ENCODE measurements around the gene CAMTA2. TPM values are rescaled to one million over a fixed set of nuclear protein-coding genes. Genes with fewer than 3 reads are reported as not detected.

The CAMTA2 gene
- total RNA-seq, 3 donors from 2014 or later: 11.0 to 17.7 (median 13.5) TPM

DNA sequence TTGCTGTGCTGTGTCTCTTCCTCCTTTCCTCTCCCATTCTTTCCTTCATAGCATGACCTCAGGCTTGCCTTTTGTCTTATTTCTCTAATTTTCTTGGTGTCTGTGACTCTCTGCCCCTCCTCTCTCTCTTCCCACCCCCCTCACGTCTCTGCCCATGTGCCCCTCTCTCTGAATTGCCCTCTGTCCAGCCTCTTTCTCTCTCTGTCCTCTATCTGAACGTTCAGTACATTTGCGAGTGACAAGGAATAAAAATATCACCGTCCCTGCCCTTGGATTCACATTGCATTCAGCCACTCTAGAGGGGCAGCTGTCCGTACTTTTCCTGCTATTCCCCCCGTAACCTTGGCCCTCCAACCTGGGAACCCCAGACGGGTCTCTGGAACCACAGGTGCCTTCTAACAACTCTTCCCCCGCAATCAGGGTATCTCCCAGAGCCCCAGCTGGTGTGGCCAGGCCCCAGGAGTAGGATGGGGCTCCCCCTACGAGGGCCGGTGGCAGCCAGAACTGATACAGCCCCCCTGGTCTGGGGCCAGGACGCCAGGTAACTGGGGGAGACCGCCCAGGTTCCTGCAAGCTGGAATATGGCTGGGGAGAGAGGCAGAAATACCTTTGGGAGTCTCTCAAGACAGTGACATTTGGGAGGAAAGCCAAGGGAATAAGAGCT lies 12.1 kb upstream of the CAMTA2 start:
- intact Hi-C loops (cut with DNase I; ENCODE audit: low total_unique reads): no loop called here

DNA sequence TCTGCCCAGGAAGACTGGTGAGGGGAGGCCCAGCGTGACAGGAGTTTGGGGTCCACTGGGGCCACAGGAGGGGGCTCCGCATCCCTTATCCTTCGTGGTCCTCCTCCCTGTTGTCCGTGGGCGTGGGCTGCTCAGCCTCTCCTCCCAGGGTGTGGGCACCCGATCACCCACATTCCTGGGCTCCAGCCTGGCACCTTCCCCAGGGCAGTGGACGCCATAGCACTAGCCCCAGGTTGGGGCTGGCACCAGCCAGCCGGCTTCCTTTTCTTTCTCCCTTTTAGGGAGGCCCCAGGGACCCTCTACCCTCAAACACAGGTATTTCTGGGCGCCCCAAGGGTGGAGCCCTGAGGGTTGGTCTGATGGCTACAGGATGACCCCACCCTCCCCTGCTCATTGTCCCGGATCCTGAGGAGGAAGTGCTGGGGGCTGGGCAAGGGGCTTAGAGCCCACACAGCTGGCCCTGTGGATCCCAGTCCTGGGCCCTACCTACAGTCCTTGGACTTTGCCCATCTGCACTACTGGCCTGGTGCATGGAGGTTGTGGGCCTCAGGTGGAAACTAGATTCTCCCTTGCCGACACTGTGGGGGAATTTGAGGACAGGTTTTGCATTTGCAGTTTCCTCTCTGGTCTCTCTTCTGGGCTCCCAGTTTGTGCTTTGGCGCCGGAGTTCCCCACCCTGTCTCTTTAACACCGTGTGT lies 11.4 kb upstream of the CAMTA2 start:
- H3K27ac ChIP-seq: peak overlapping the region; percentile 94
- intact Hi-C loops (cut with DNase I; ENCODE audit: low total_unique reads): no loop called here

More for the DNA sequence above, 12.1 kb upstream of the CAMTA2 start:
- DNase-seq (ENCODE audit: low spot score in 2 of 2): no peak
- Histone ChIP-seq H3K9me3 (no peaks in the 10 kb centered on the region), H3K27ac (peak overlapping the region in 1 of 2 donors; percentile 94), H3K4me3 (peak overlapping the region; percentile 78 to 93 (median 88)), H3K27me3 (no peaks in the 10 kb centered on the region), H3K4me1 (peaks cover 9 to 12% of the 10 kb centered on the region in 2 donors), H3K36me3 (peaks cover 7% of the 10 kb centered on the region)
- TF ChIP-seq POLR2AphosphoS5 (IDR thresholded peaks at IDR 0.05) (no peak), POLR2A (IDR thresholded peaks at IDR 0.05) (no peak)
- TF ChIP-seq, protein P1, sequence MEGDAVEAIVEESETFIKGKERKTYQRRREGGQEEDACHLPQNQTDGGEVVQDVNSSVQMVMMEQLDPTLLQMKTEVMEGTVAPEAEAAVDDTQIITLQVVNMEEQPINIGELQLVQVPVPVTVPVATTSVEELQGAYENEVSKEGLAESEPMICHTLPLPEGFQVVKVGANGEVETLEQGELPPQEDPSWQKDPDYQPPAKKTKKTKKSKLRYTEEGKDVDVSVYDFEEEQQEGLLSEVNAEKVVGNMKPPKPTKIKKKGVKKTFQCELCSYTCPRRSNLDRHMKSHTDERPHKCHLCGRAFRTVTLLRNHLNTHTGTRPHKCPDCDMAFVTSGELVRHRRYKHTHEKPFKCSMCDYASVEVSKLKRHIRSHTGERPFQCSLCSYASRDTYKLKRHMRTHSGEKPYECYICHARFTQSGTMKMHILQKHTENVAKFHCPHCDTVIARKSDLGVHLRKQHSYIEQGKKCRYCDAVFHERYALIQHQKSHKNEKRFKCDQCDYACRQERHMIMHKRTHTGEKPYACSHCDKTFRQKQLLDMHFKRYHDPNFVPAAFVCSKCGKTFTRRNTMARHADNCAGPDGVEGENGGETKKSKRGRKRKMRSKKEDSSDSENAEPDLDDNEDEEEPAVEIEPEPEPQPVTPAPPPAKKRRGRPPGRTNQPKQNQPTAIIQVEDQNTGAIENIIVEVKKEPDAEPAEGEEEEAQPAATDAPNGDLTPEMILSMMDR (IDR thresholded peaks at IDR 0.05): no peak

DNA sequence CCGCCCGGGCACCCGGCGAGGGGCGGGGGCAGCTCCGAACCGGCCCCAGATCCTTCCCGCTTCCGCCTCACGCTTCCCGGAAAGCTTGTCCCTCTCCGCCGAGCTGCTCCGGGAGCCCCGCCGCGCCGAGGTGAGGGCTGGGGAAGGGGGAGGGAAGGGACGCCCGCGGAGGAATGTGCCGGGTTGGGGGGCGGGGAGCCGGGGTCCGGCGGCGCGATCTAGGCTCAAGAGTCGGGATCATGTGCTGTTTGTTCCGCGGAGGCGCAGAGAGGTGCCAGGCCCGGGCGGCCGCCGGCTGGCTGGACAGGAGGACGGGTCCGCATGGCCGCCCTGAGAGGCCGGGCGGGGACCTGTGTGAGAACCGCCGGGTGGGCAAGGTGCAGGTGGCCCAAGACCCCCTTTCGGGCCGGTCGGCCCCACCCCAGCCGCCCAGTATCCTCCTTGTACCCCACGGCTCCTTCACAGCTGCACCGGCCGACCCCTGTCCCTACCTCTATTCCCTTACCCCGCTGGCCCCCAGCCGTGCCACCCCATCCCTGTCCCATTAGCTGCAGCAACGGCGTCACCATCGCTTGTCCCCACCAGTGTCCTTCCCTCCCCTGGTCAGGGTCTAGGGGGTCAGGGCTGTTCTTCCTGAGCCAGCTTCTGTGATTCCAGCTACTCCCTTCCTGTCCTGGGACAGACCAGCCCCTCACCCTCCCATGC lies 10.7 kb upstream of the CAMTA2 start:
- DNase-seq (ENCODE audit: low spot score in 2 of 2): peak in 1 of 2 donors; percentile 26
- Histone ChIP-seq H3K4me3 (peak overlapping the region; percentile 78 to 93 (median 88)), H3K27ac (peak overlapping the region; percentile 94), H3K36me3 (no peaks in the 10 kb centered on the region), H3K4me1 (peaks cover 9 to 12% of the 10 kb centered on the region in 2 donors), H3K9me3 (no peaks in the 10 kb centered on the region), H3K27me3 (no peaks in the 10 kb centered on the region)
- TF ChIP-seq, protein P1 (IDR thresholded peaks at IDR 0.05): no peak
- intact Hi-C loops (cut with DNase I; ENCODE audit: low total_unique reads): no loop called here

More for the DNA sequence above, 11.4 kb upstream of the CAMTA2 start:
- peaks cover 9 to 12% of the 10 kb centered on the region in 2 donors for H3K4me1 ChIP-seq
- peak overlapping the region; percentile 78 to 93 (median 88) for H3K4me3 ChIP-seq
- no peaks in the 10 kb centered on the region for H3K9me3 ChIP-seq
- H3K36me3 ChIP-seq: no peaks in the 10 kb centered on the region
- no peaks in the 10 kb centered on the region for H3K27me3 ChIP-seq
- DNase-seq (ENCODE audit: low spot score in 2 of 2): peak in 1 of 2 donors; percentile 27
- TF ChIP-seq, protein P1 (IDR thresholded peaks at IDR 0.05): no peak
- TF ChIP-seq POLR2AphosphoS5 (IDR thresholded peaks at IDR 0.05): no peak
- TF ChIP-seq POLR2A (IDR thresholded peaks at IDR 0.05): no peak

DNA sequence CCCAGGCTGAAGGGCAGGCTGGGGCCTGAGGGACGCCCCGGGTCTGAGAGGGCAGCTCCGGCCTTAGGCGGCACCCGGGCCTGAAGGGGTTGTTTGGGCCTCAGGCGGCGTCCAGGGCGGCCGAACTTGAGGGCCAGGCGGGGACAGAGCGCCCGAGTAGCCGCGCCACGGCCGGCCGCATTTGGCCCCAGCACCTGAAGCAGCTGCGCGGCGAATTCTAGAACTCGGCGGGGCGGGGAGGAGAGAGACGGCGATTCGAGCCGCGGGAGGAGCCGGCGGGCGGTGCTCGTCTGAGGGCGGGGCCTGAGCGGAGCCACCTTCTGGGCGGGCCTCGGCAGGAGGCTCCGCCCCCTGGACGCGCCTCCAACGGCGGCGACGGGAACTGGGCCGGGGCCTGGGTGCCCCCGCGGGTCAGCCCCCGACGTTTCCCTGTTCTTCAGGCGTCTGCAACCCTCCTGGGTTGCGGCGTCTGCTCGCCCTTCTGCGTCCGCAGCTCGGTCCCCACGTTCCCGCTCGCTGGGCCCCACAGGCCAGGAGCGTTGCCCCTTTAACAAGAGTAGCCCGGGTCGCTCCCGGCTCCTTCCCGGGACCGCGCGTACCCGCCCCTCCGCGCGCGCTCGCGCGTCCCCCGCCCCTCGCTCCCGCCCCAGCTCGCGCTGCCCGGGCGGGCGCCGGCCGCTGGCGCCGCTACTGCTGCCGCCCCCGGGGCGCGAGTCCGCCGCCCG lies 10.0 kb upstream of the CAMTA2 start, which contains the start of the genes INCA1 and KIF1C:
Gene INCA1 (minus strand): TSS at position 221 of the 725 bp plus-strand sequence. CDS start 3,085 bp downstream, outside the sequence.
Gene KIF1C (plus strand): TSS at position 649 of the 725 bp plus-strand sequence. CDS start 2,297 bp downstream, outside the sequence.
- no peaks in the 10 kb centered on the region for H3K36me3 ChIP-seq
- peak; percentile 85 to 93 for DNase-seq (ENCODE audit: low spot score in 2 of 2)
- TF ChIP-seq POLR2AphosphoS5 (IDR thresholded peaks at IDR 0.05): peak in 1 of 3 donors; percentile 61
- TF ChIP-seq POLR2A (IDR thresholded peaks at IDR 0.05): peak; percentile 71
- TF ChIP-seq, protein P1 (IDR thresholded peaks at IDR 0.05): peak in 2 of 3 donors; percentile 27 to 36
- peaks cover 9 to 12% of the 10 kb centered on the region in 2 donors for H3K4me1 ChIP-seq
- intact Hi-C loops (cut with DNase I; ENCODE audit: low total_unique reads): no loop called here
- peak within 1 kb of the TSS; percentile 94 for H3K27ac ChIP-seq
- H3K4me3 ChIP-seq: peak within 1 kb of the TSS; percentile 78 to 93 (median 88)
- no peaks in the 10 kb centered on the region for H3K27me3 ChIP-seq
- H3K9me3 ChIP-seq: no peaks in the 10 kb centered on the region

Data from breast epithelium (tissue), 4 donors.